ENCODE measurements around the gene NFE2L1.

NFE2L1 gene

DNA sequence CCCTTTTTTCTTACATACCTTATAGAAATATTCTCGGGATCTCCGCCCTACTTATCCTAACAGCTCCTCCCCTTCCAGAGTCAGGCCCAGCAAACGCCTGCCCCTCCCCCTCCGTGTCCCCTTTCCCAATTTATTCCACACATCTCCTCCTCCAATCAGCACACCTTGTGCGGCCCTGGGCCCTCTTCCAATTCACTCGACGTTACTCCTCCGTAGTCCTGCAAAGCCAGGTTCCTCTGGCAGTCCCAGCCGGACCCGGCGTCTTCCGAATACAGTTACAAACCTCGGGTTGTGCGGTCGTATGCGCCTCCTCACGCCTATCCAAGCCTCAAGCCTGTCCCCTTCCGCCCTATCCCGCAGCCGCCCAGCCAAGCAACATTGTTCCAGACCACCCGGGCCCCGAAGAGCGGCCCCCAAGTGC, 52.4 kb downstream of the NFE2L1 start:
- Histone ChIP-seq H4K20me1 (ENCODE audit: insufficient read depth, low read length, poor library complexity, severe bottlenecking) (peaks cover 48% of the 10 kb centered on the region), H3K36me3 (ENCODE audit: insufficient read depth, low read length) (peaks cover 3% of the 10 kb centered on the region; the same call in 1 of the 2 replicates), H3K79me2 (ENCODE audit: insufficient read depth, low read length) (peaks cover 55% of the 10 kb centered on the region), H3K4me2 (ENCODE audit: low read depth, low read length, poor library complexity, severe bottlenecking) (peak overlapping the region; percentile 100), H3K9me3 (ENCODE audit: insufficient read depth, low read depth, low read length) (no peaks in the 10 kb centered on the region), H3K4me1 (ENCODE audit: insufficient read depth, low read length, poor library complexity, severe bottlenecking) (peaks cover 32% of the 10 kb centered on the region), H3K9ac (ENCODE audit: low read depth, low read length, poor library complexity, severe bottlenecking) (peak overlapping the region; percentile 78), H3K27me3 (ENCODE audit: insufficient read depth, low read length, poor library complexity, severe bottlenecking) (no peaks in the 10 kb centered on the region), H3K9me2 (replicated peaks; ENCODE audit: low read depth, low read length) (no peaks in the 10 kb centered on the region), H2AFZ (ENCODE audit: low read length) (peak overlapping the region; percentile 88), H3K4me3 (ENCODE audit: low read length, poor library complexity, severe bottlenecking) (peak overlapping the region; percentile 83), H3F3A (ENCODE audit: low read depth) (peaks cover 9% of the 10 kb centered on the region; the same call in 1 of the 2 replicates)
- TF ChIP-seq, protein P1, sequence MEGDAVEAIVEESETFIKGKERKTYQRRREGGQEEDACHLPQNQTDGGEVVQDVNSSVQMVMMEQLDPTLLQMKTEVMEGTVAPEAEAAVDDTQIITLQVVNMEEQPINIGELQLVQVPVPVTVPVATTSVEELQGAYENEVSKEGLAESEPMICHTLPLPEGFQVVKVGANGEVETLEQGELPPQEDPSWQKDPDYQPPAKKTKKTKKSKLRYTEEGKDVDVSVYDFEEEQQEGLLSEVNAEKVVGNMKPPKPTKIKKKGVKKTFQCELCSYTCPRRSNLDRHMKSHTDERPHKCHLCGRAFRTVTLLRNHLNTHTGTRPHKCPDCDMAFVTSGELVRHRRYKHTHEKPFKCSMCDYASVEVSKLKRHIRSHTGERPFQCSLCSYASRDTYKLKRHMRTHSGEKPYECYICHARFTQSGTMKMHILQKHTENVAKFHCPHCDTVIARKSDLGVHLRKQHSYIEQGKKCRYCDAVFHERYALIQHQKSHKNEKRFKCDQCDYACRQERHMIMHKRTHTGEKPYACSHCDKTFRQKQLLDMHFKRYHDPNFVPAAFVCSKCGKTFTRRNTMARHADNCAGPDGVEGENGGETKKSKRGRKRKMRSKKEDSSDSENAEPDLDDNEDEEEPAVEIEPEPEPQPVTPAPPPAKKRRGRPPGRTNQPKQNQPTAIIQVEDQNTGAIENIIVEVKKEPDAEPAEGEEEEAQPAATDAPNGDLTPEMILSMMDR (conservative IDR thresholded peaks at IDR 0.05; ENCODE audit: low read length) = no peak
- TF ChIP-seq EZH2phosphoT487 (IDR thresholded peaks at IDR 0.05; ENCODE audit: borderline replicate concordance) = no peak

DNA sequence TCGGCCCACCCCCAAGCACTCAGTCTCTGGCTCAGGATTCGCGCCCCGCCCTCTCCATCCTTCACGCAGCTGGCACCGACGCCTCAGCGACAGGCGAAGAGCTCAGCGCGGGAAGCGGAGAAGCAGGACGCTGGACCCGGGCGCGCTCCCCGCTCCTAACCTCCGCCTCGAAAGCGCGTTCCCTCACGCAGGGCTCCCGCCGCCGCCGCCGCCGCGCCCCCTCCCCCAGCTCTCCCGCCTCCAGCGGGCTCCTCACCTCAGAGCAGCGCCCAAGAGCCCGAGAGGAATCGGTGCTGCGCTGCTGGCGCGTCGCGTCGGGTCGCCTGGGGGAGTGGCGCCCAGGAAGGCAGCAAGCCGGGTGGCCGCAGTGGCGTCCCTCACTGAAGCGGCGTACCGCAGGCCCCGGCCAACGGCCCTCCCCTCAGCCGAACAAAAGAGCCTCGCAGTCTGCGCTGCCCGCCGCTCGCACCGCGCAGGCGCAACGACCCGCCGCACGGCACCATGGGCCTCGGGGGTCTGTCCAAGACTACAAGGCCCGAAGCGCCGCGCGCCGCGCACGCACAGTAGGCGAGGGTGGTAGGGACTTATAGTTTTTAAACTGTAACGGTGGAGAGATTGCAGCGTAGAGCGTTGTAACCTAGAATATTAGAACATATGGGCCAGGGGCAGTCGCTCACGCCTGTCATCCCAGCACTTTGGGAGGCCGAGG, 53.0 kb downstream of the NFE2L1 start, which contains the start of gene CBX1:
CBX1 (minus strand) TSS at position 467 of the 709 bp plus-strand sequence. CDS start 24,474 bp downstream, outside the sequence.
- H3K4me2 ChIP-seq (ENCODE audit: low read depth, low read length, poor library complexity, severe bottlenecking) = peak within 1 kb of the TSS; percentile 100
- H3F3A ChIP-seq (ENCODE audit: low read depth) = peaks cover 9% of the 10 kb centered on the region; the same call in 1 of the 2 replicates
- peak within 1 kb of the TSS; percentile 83 for H3K4me3 ChIP-seq (ENCODE audit: low read length, poor library complexity, severe bottlenecking)
- H3K9me3 ChIP-seq (ENCODE audit: insufficient read depth, low read depth, low read length) = no peaks in the 10 kb centered on the region
- H3K4me1 ChIP-seq (ENCODE audit: insufficient read depth, low read length, poor library complexity, severe bottlenecking) = peaks cover 32% of the 10 kb centered on the region
- peaks cover 50% of the 10 kb centered on the region for H3K79me2 ChIP-seq (ENCODE audit: insufficient read depth, low read length)
- H3K9ac ChIP-seq (ENCODE audit: low read depth, low read length, poor library complexity, severe bottlenecking) = peak within 1 kb of the TSS; percentile 78
- peaks cover 42% of the 10 kb centered on the region for H4K20me1 ChIP-seq (ENCODE audit: insufficient read depth, low read length, poor library complexity, severe bottlenecking)
- 0 out of 2 replicates have a peak, but pooled peaks cover 2% of the 10 kb centered on the region for H3K36me3 ChIP-seq (ENCODE audit: insufficient read depth, low read length)
- peak within 1 kb of the TSS; percentile 88 for H2AFZ ChIP-seq (ENCODE audit: low read length)
- H3K27me3 ChIP-seq (ENCODE audit: insufficient read depth, low read length, poor library complexity, severe bottlenecking) = no peaks in the 10 kb centered on the region
- TF ChIP-seq EZH2phosphoT487 (IDR thresholded peaks at IDR 0.05; ENCODE audit: borderline replicate concordance) = no peak
- TF ChIP-seq, protein P1 (conservative IDR thresholded peaks at IDR 0.05; ENCODE audit: low read length) = no peak
- no peaks in the 10 kb centered on the region for H3K9me2 ChIP-seq (replicated peaks; ENCODE audit: low read depth, low read length)

DNA sequence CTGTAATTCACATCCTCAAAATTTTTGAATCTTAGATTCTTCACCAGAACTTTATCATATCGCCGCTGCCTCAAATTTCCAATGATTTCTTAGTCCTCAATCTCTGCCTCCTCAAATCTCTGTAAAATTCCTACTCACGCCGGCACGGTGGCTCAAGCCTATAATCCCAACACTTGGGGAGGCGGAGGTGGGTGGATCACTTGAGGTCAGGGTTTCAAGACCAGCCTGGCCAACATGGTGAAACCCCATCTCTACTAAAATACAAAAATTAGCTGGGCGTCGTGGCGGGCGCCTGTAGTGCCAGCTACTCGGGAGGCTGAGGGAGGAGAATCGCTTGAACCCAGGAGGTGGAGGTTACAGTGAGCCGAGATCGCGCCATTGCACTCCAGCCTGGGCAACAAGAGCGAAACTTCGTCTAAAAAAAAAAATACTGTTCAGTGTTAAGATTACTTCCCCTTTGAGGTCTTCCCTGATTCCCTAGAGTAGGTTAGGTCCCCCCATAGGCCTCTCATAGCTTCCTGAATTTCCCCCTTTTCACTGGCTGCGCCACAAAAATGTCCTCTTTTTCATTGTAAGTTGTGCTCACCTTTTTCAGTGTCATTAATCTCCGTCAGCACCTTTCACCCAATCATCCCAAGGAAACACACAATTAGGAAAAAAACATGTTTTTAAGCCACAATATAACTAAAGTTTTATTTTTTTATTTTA, 54.0 kb downstream of the NFE2L1 start:
- Histone ChIP-seq H3K9me2 (replicated peaks; ENCODE audit: low read depth, low read length) (no peaks in the 10 kb centered on the region), H3F3A (ENCODE audit: low read depth) (peaks cover 9% of the 10 kb centered on the region; the same call in 1 of the 2 replicates), H3K4me3 (ENCODE audit: low read length, poor library complexity, severe bottlenecking) (peak overlapping the region; percentile 83), H3K36me3 (ENCODE audit: insufficient read depth, low read length) (no peaks in the 10 kb centered on the region), H3K9me3 (ENCODE audit: insufficient read depth, low read depth, low read length) (no peaks in the 10 kb centered on the region), H3K4me2 (ENCODE audit: low read depth, low read length, poor library complexity, severe bottlenecking) (peak overlapping the region; percentile 100), H4K20me1 (ENCODE audit: insufficient read depth, low read length, poor library complexity, severe bottlenecking) (peaks cover 33% of the 10 kb centered on the region), H3K27me3 (ENCODE audit: insufficient read depth, low read length, poor library complexity, severe bottlenecking) (no peaks in the 10 kb centered on the region), H3K79me2 (ENCODE audit: insufficient read depth, low read length) (peaks cover 39% of the 10 kb centered on the region), H2AFZ (ENCODE audit: low read length) (no peak overlapping the region), H3K9ac (ENCODE audit: low read depth, low read length, poor library complexity, severe bottlenecking) (no peak overlapping the region), H3K4me1 (ENCODE audit: insufficient read depth, low read length, poor library complexity, severe bottlenecking) (peaks cover 32% of the 10 kb centered on the region)
- TF ChIP-seq, protein P1 (conservative IDR thresholded peaks at IDR 0.05; ENCODE audit: low read length) = no peak
- no peak for TF ChIP-seq EZH2phosphoT487 (IDR thresholded peaks at IDR 0.05; ENCODE audit: borderline replicate concordance)
